ENCODE data around the gene TBL1Y.

DNA sequence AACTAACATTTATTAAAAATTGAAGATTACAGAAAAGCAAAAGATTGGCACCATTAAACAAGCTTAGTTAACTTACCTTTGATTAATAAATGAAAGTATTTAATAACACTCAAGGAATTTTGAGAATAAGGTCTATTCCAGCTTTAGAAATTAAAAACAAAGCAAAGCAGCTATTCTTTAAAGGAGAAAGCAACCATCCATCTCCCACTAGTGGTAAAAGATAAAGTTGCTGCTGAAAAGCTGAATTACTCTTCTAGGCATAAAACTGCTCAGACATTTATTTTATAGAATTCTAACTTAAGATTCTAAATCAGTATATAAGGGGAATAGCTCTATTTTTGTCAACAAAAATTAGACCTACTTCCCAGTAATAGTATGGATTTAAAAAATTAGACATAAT is 37.2 kb downstream of the TBL1Y start:
- TF ChIP-seq, protein P1, sequence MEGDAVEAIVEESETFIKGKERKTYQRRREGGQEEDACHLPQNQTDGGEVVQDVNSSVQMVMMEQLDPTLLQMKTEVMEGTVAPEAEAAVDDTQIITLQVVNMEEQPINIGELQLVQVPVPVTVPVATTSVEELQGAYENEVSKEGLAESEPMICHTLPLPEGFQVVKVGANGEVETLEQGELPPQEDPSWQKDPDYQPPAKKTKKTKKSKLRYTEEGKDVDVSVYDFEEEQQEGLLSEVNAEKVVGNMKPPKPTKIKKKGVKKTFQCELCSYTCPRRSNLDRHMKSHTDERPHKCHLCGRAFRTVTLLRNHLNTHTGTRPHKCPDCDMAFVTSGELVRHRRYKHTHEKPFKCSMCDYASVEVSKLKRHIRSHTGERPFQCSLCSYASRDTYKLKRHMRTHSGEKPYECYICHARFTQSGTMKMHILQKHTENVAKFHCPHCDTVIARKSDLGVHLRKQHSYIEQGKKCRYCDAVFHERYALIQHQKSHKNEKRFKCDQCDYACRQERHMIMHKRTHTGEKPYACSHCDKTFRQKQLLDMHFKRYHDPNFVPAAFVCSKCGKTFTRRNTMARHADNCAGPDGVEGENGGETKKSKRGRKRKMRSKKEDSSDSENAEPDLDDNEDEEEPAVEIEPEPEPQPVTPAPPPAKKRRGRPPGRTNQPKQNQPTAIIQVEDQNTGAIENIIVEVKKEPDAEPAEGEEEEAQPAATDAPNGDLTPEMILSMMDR (IDR thresholded peaks at IDR 0.05), result peak in 1 of 3 experiments; percentile 15
- no peak for TF ChIP-seq POLR2A (IDR thresholded peaks at IDR 0.05)
